Fibroblast of lung (primary cell): ENCODE results near the gene FPR1. TPM values are rescaled to one million over a fixed set of nuclear protein-coding genes. Genes with fewer than 3 reads are reported as not detected.

Experiments
- DNase-seq, 2 donors: peaks; one replicate each; pipeline versions ENCODE4 v3.0.0 to v3.0.0-alpha.2; 2010; ENCODE audit warnings: low read depth in 2 of 2
- H2AFZ ChIP-seq: 2 replicates; pipeline ENCODE4 v1.5.1; 2012; ENCODE audit warnings: low read length, control low read depth, inconsistent platforms
- H3K27ac ChIP-seq: 2 replicates; pipeline ENCODE4 v1.5.1; 2011; ENCODE audit warnings: low read length, control low read depth; ENCODE audit not compliant: insufficient read depth
- H3K27me3 ChIP-seq: 2 replicates; pipeline ENCODE4 v1.5.1; 2011; ENCODE audit warnings: mild to moderate bottlenecking, low read length; ENCODE audit not compliant: control insufficient read depth, insufficient read depth
- H3K36me3 ChIP-seq: 2 replicates; pipeline ENCODE4 v1.5.1; 2011; ENCODE audit warnings: low read length; ENCODE audit not compliant: control insufficient read depth, insufficient read depth
- H3K4me1 ChIP-seq: 2 replicates; pipeline ENCODE4 v1.5.1; 2011; ENCODE audit warnings: low read length; ENCODE audit not compliant: control insufficient read depth, insufficient read depth; ENCODE audit errors: extremely low read depth
- H3K4me2 ChIP-seq: 2 replicates; pipeline ENCODE4 v1.5.1; 2011; ENCODE audit warnings: low read length, control low read depth; ENCODE audit not compliant: insufficient read depth; ENCODE audit errors: extremely low read depth
- H3K4me3 ChIP-seq, 4 experiments: fragments of 200-600 bp in 1 of 4; sonication (generic) in 1 of 4; replicated peaks in 1 of 4; 2 replicates each; pipeline ENCODE4 v1.5.1; 2011 to 2016; ENCODE audit warnings: low read length in 4 of 4, low read depth in 3 of 4, mild to moderate bottlenecking in 3 of 4, control low read depth in 2 of 4, inconsistent platforms in 1 of 4, mixed read lengths in 1 of 4; ENCODE audit not compliant: insufficient read depth in 1 of 4; ENCODE audit errors: control extremely low read depth in 1 of 4
- H3K79me2 ChIP-seq: 2 replicates; pipeline ENCODE4 v1.5.1; 2012; ENCODE audit warnings: mild to moderate bottlenecking, low read length, inconsistent platforms; ENCODE audit not compliant: control insufficient read depth, insufficient read depth
- H3K9ac ChIP-seq: 2 replicates; pipeline ENCODE4 v1.5.1; 2011; ENCODE audit warnings: mild to moderate bottlenecking, low read length, control low read depth; ENCODE audit not compliant: insufficient read depth
- H3K9me3 ChIP-seq: 2 replicates; pipeline ENCODE4 v1.5.1; 2012; ENCODE audit warnings: low read depth, low read length; ENCODE audit not compliant: control insufficient read depth, insufficient read depth
- H4K20me1 ChIP-seq: 2 replicates; pipeline ENCODE4 v1.5.1; 2011; ENCODE audit warnings: low read length; ENCODE audit not compliant: control insufficient read depth, insufficient read depth; ENCODE audit errors: extremely low read depth
- EZH2 ChIP-seq: IDR thresholded peaks from 2 replicates; pipeline ENCODE4 v1.5.1; 2012; ENCODE audit warnings: low read length, control low read depth, mild to moderate bottlenecking; ENCODE audit errors: missing control alignments
- polyA plus RNA-seq, 2 donors: library from polyadenylated mRNA; depleted of rRNA in 1 of 2; stranded (reverse) in 1 of 2; unstranded in 1 of 2; fragments of >200 nt; gene quantifications; 2 replicates each; pipeline ENCODE4 v1.2.1, GENCODE V29; 2011 to 2012; ENCODE audit warnings: missing spikeins in 1 of 2
- total RNA-seq: library from RNA; depleted of rRNA; stranded (reverse); fragments of >200 nt; gene quantifications from 2 replicates; pipeline ENCODE4 v1.2.1, GENCODE V29; 2014
- TF ChIP-seq, protein P1 (sequence below), 2 donors: IDR thresholded peaks in 1 of 2; conservative IDR thresholded peaks in 1 of 2; 1 replicate in 1 of 2; 2 replicates in 1 of 2; pipeline ENCODE4 v1.5.1; 2011 to 2012; ENCODE audit warnings: low read length in 2 of 2, control low read depth in 1 of 2, inconsistent platforms in 1 of 2, low read depth in 1 of 2, mild to moderate bottlenecking in 1 of 2

The FPR1 gene
- total and polyA plus RNA-seq, 2 donors (not counting 1 experiment from before 2014, with no cell fraction given), result 0.14 TPM; not detected in 1

DNA sequence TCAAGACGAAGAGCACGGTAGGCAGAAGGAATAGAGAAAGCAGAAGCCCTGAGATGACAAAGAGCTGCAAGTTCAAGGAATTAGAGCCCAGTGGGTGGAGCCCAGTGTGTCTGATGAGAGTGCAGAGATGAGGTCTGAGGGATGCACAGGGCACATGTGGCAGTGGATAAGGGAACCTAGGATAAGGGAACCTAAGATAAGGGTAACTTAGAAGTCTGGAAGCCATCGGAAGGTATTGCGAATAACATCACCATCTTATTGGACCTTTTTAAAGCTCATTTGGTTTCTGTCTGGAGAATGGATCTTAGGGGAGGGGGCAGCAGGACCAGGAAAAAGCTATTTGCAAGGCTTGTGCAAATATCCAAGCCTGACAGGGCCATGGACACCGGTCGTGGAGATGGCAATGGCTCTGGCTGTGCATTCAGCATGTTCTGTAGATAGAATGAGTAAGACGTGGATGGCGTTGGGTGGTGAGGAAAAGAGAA, 44.6 kb upstream of the FPR1 start:
- Histone ChIP-seq H3K9ac (no peak overlapping the region), H3K79me2 (no peaks in the 10 kb centered on the region), H2AFZ (no peak overlapping the region), H3K36me3 (no peaks in the 10 kb centered on the region), H3K4me3 (no peak overlapping the region), H3K27me3 (no peaks in the 10 kb centered on the region), H4K20me1 (no peaks in the 10 kb centered on the region), H3K9me3 (no peaks in the 10 kb centered on the region), H3K4me2 (no peak overlapping the region), H3K4me1 (peaks cover 5% of the 10 kb centered on the region), H3K27ac (no peak overlapping the region)
- TF ChIP-seq, protein P1, sequence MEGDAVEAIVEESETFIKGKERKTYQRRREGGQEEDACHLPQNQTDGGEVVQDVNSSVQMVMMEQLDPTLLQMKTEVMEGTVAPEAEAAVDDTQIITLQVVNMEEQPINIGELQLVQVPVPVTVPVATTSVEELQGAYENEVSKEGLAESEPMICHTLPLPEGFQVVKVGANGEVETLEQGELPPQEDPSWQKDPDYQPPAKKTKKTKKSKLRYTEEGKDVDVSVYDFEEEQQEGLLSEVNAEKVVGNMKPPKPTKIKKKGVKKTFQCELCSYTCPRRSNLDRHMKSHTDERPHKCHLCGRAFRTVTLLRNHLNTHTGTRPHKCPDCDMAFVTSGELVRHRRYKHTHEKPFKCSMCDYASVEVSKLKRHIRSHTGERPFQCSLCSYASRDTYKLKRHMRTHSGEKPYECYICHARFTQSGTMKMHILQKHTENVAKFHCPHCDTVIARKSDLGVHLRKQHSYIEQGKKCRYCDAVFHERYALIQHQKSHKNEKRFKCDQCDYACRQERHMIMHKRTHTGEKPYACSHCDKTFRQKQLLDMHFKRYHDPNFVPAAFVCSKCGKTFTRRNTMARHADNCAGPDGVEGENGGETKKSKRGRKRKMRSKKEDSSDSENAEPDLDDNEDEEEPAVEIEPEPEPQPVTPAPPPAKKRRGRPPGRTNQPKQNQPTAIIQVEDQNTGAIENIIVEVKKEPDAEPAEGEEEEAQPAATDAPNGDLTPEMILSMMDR (conservative IDR thresholded peaks at IDR 0.05 in 1 of 2, IDR thresholded peaks at IDR 0.05 in 1 of 2; ENCODE audit: low read depth in 1 of 2, low read length in 2 of 2), result no peak
- TF ChIP-seq EZH2, result no peak
- DNase-seq, result no peak

DNA sequence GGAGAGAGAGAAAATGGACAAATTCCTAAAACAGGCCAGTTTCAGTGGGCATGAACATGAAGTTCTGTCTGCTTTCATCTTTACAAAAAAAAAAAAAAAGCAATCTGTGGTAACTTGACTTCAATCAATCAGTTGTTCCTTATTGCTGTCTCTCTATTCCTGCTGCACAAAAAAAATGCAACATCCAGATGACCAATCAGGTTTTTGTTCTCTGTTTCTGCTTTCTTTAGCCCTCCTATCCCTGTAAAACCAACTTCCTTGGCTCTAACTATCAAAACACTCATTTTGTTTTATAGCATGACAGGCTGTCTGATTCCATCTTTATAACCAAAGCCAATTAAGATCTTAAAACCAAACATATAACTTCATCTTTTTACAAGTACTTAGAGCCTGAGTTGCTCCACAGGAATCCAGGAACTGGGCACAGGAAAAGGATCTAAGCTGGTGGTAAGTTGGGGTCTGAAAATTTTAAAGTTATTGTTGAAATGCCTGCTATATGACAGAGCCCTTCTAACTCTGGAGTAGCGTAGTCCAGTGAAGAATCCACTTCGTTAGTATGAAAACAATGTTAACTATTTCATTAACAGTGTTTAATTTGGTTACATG, 43.3 kb upstream of the FPR1 start, which contains the start of gene FPR3:
TSS of gene FPR3 (plus strand) at position 273 of the 606 bp plus-strand sequence. CDS start 28,592 bp downstream, outside the sequence.
- no peaks in the 10 kb centered on the region for H4K20me1 ChIP-seq
- no peak within 1 kb of the TSS for H2AFZ ChIP-seq
- H3K9me3 ChIP-seq, result no peaks in the 10 kb centered on the region
- H3K9ac ChIP-seq, result no peak within 1 kb of the TSS
- no peak within 1 kb of the TSS for H3K27ac ChIP-seq
- no peaks in the 10 kb centered on the region for H3K36me3 ChIP-seq
- H3K4me3 ChIP-seq, result no peak within 1 kb of the TSS
- no peaks in the 10 kb centered on the region for H3K79me2 ChIP-seq
- peaks cover 2% of the 10 kb centered on the region for H3K4me1 ChIP-seq
- H3K27me3 ChIP-seq, result no peaks in the 10 kb centered on the region
- no peak for DNase-seq
- H3K4me2 ChIP-seq, result no peak within 1 kb of the TSS
- no peak for TF ChIP-seq EZH2
- TF ChIP-seq, protein P1 (conservative IDR thresholded peaks at IDR 0.05 in 1 of 2, IDR thresholded peaks at IDR 0.05 in 1 of 2; ENCODE audit: low read depth in 1 of 2, low read length in 2 of 2), result no peak

DNA sequence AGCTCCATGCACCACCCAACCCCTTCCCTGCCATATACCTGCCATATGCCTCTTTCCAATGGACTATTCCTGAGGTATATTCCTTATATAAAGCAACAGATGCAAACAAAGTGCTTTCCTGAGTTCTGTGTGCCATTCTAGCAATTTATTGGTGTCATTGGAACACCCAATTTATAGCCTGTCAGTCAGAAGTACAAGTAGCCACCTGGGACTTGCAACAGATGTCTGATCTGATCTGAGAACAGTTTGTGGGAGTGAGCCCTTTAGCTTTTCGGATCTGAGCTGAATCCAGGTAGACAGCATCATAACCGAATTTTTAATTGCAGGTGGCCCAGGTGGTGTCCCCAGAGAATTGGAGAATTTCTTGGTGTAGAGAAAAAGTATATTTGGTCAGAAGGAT, 42.3 kb upstream of the FPR1 start:
- Histone ChIP-seq H2AFZ (no peak overlapping the region), H3K9me3 (no peaks in the 10 kb centered on the region), H3K4me2 (no peak overlapping the region), H3K9ac (no peak overlapping the region), H3K36me3 (no peaks in the 10 kb centered on the region), H3K4me3 (no peak overlapping the region), H3K27me3 (no peaks in the 10 kb centered on the region), H3K27ac (no peak overlapping the region), H3K79me2 (no peaks in the 10 kb centered on the region), H4K20me1 (no peaks in the 10 kb centered on the region), H3K4me1 (no peaks in the 10 kb centered on the region)
- no peak for DNase-seq
- TF ChIP-seq EZH2, result no peak
- TF ChIP-seq, protein P1 (conservative IDR thresholded peaks at IDR 0.05 in 1 of 2, IDR thresholded peaks at IDR 0.05 in 1 of 2; ENCODE audit: low read depth in 1 of 2, low read length in 2 of 2), result no peak
